HFFc6 (cell line): ENCODE measurements around the gene PRND. TPM values are rescaled to one million over a fixed set of nuclear protein-coding genes. Genes with fewer than 3 reads are reported as not detected.
"Not testable (repeated sequence)": the region's sequence is repeated elsewhere in the genome, so short reads cannot be mapped to it uniquely, and the experiment has no call there.

ENCODE experiments used
- DNase-seq: peaks from one replicate; pipeline ENCODE4 v3.0.0-alpha.2; 2018
- H3K27ac Mint-ChIP-seq: 2 replicates; pipeline ENCODE4 v1.8.0; 2020; ENCODE audit warnings: mild to moderate bottlenecking, mixed read lengths
- H3K27me3 Mint-ChIP-seq: 2 replicates; pipeline ENCODE4 v1.8.0; 2021; ENCODE audit warnings: mild to moderate bottlenecking, moderate library complexity, mixed read lengths; ENCODE audit not compliant: insufficient read depth
- H3K36me3 Mint-ChIP-seq: 2 replicates; pipeline ENCODE4 v1.8.0; 2021; ENCODE audit warnings: low read depth, mixed read lengths
- H3K4me1 Mint-ChIP-seq: 2 replicates; pipeline ENCODE4 v1.8.0; 2020; ENCODE audit warnings: low read depth, mixed read lengths
- H3K4me3 Mint-ChIP-seq: 2 replicates; pipeline ENCODE4 v1.8.0; 2020; ENCODE audit warnings: mild to moderate bottlenecking, moderate library complexity, mixed read lengths
- H3K9me3 Mint-ChIP-seq: 2 replicates; pipeline ENCODE4 v1.8.0; 2020; ENCODE audit warnings: mild to moderate bottlenecking, mixed read lengths
- total RNA-seq, 6 experiments: library from RNA; stranded (reverse); fragmentation: NEBNext Ultra II Directional; extraction: Animal tissue kit (Norgen Biotek cat#: 25700); gene quantifications; 2 replicates in 1 of 6; 3 replicates in 5 of 6; pipeline ENCODE4 v1.2.3, GENCODE V29; 2021
- TF ChIP-seq, protein P1 (sequence below): fragments of 200-600 bp; sonication (generic); IDR thresholded peaks from 2 replicates; pipeline ENCODE4 v1.5.0; 2021; ENCODE audit warnings: antibody characterized with exemption, mild to moderate bottlenecking

Gene PRND
- total RNA-seq, 6 experiments from 2014 or later: 0.31 to 0.62 (median 0.49) TPM

DNA sequence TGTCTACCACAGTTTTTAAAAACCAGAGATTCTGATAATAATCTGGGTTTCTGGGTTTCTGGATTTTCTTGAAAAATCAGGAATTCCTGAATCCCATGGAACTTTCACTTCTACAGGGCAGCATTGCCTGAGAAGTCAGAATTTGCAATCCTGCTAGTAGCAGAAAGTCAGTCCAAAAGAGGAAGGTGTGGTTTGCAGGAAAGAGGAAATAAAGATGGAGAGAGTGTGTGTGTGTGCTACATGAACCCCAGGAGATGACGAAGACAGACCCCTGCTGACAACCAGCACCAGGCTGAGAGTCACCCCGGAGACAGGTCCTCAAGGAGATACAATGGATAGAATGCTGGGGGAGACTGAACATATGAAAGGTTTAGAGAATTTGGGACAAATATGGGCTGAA is 44.9 kb downstream of the PRND start:
- Mint-ChIP-seq H3K27me3 (peaks cover 3% of the 10 kb centered on the region), H3K9me3 (peaks cover 9% of the 10 kb centered on the region), H3K36me3 (peaks cover 10% of the 10 kb centered on the region), H3K4me3 (no peak overlapping the region), H3K4me1 (peaks cover 7% of the 10 kb centered on the region), H3K27ac (no peak overlapping the region)
- TF ChIP-seq, protein P1, sequence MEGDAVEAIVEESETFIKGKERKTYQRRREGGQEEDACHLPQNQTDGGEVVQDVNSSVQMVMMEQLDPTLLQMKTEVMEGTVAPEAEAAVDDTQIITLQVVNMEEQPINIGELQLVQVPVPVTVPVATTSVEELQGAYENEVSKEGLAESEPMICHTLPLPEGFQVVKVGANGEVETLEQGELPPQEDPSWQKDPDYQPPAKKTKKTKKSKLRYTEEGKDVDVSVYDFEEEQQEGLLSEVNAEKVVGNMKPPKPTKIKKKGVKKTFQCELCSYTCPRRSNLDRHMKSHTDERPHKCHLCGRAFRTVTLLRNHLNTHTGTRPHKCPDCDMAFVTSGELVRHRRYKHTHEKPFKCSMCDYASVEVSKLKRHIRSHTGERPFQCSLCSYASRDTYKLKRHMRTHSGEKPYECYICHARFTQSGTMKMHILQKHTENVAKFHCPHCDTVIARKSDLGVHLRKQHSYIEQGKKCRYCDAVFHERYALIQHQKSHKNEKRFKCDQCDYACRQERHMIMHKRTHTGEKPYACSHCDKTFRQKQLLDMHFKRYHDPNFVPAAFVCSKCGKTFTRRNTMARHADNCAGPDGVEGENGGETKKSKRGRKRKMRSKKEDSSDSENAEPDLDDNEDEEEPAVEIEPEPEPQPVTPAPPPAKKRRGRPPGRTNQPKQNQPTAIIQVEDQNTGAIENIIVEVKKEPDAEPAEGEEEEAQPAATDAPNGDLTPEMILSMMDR: no peak
- no peak for DNase-seq

DNA sequence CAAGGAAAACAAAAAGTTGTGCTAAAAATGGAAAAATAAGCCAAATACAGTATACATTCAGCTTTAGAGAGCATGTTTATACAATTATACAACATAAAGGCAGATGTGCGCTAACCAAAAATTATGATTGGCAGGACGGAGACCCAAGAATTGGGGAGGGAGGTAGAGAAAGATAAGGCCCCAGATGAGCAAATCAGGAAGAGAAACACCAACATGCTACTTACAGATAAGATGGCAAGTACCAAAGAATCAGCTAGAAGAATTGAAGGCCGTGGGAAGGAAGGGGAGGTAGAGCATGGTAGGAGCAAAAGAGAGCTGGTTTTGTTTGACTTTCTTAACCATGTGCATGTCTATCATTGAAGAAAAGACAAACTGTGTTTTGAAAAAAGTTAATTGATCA is 45.4 kb downstream of the PRND start:
- Mint-ChIP-seq H3K4me3 (no peak overlapping the region), H3K27me3 (peaks cover 3% of the 10 kb centered on the region), H3K36me3 (peaks cover 15% of the 10 kb centered on the region), H3K4me1 (peaks cover 3% of the 10 kb centered on the region), H3K27ac (no peak overlapping the region), H3K9me3 (peaks cover 14% of the 10 kb centered on the region)
- DNase-seq: no peak
- TF ChIP-seq, protein P1: no peak

DNA sequence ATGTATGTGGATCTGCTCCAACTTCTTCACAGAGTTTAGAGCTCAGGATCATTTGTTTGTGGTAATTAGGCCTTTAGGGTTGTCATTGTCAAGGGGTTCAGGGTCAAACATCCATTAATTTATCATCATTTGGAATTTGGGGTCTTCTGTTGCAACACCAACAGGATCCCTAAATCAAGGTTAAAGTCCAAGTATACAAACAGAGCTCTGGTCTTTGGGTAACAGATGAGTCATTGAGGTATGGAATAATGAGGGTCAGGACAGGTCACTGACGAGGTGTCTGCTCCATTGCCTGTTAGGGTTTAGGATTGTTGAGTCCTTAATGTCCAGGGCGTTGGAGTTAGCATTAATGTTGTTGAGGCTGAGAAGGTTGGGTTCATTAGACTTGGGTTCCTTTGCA is 47.6 kb downstream of the PRND start:
- TF ChIP-seq, protein P1: no peak

DNA sequence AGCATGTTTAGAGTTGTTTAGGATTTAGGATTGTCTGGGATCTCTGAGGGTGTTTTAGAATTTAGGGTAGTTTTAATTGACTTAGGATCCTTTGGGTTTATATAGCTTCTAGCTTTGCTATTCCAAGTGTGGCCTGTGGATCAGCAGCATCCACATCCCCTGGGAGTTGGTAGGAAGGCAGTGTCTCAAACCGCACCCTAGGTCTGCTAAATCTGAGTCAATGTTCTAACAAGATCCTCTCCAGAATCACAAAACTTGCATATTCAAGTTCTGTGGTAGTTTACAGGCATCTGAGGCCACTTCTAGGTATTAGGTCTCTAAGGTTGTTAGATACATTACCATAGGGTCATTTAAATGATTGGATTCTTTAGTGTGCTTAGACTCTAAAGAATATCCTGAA is 48.3 kb downstream of the PRND start:
- TF ChIP-seq, protein P1: no peak
- DNase-seq: no peak
- Mint-ChIP-seq H3K9me3 (peaks cover 24% of the 10 kb centered on the region), H3K27me3 (peaks cover 9% of the 10 kb centered on the region), H3K36me3 (peaks cover 18% of the 10 kb centered on the region), H3K4me1 (no peaks in the 10 kb centered on the region), H3K27ac (no peak overlapping the region), H3K4me3 (no peak overlapping the region)

More for the DNA sequence above, 47.6 kb downstream of the PRND start:
- Mint-ChIP-seq H3K4me3 (no peak overlapping the region), H3K36me3 (peaks cover 18% of the 10 kb centered on the region), H3K27ac (no peak overlapping the region), H3K9me3 (peaks cover 24% of the 10 kb centered on the region), H3K27me3 (peaks cover 11% of the 10 kb centered on the region), H3K4me1 (no peaks in the 10 kb centered on the region)
- DNase-seq: no peak

DNA sequence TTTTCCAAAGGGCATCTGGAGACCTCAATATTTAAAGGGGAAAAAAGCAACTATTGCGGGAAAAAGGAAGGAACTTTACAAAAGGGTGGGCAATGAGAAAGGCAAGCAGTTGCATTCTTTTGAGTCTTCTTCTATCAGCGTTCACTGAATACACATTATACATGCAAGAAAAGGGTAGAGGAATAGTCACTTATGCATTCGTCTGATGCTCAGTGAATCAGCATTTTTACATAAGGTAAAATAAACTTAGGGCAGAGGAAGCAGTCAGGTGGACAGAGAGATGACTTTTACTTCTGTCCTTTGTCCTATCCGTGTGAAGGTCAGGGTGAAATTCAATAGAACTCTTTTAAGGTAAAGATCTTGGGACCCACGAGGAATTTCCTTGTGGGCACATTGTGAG is 49.3 kb downstream of the PRND start:
- no peak overlapping the region for H3K27ac Mint-ChIP-seq
- peaks cover 18% of the 10 kb centered on the region for H3K36me3 Mint-ChIP-seq
- no peaks in the 10 kb centered on the region for H3K4me1 Mint-ChIP-seq
- no peak for DNase-seq
- peaks cover 9% of the 10 kb centered on the region for H3K27me3 Mint-ChIP-seq
- no peak overlapping the region for H3K4me3 Mint-ChIP-seq
- H3K9me3 Mint-ChIP-seq: peaks cover 24% of the 10 kb centered on the region
- TF ChIP-seq, protein P1: no peak

DNA sequence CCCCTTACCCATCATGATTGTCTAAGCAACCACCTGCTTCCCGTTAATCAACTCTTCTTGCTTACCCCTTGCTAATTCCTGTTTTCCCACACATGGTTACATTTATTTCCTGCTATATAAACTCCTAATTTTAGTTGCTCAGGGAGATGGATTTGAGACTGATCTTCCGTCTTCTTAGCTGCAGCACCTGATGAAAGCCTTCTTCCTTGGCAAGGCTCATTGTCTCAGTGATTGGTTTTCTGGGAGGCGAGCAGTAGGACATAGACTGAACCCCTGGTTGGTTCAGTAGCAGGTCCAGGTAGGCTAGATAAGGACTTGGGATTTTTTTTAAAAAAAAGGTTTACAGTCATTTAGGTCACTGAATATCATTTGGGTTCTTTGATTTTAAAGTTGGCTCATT is 50.4 kb downstream of the PRND start:
- no peak for DNase-seq
- no peak overlapping the region for H3K4me3 Mint-ChIP-seq
- H3K9me3 Mint-ChIP-seq: peaks cover 24% of the 10 kb centered on the region
- no peak overlapping the region for H3K27ac Mint-ChIP-seq
- no peaks in the 10 kb centered on the region for H3K4me1 Mint-ChIP-seq
- TF ChIP-seq, protein P1: no peak
- H3K27me3 Mint-ChIP-seq: peaks cover 9% of the 10 kb centered on the region
- H3K36me3 Mint-ChIP-seq: peaks cover 18% of the 10 kb centered on the region

DNA sequence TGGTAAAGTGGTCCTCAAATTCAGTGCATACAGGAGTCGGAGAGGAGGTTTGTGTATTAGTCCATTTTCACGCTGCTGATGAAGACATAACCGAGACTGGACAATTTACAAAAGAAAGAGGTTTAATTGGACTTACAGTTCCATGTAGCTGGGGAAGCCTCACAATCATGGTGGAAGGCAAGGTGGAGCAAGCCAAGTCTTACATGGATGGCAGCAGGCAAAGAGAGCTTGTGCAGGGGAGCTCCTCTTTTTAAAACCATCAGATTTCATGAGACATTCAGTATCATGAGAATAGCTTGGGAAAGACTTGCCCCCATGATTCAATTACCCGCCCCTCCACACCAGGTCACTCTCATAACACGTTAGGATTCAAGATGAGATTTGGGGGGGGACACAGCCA is 51.3 kb downstream of the PRND start:
- peaks cover 24% of the 10 kb centered on the region for H3K9me3 Mint-ChIP-seq
- not testable (repeated sequence) for H3K27me3 Mint-ChIP-seq, H3K27ac Mint-ChIP-seq, H3K4me3 Mint-ChIP-seq, H3K4me1 Mint-ChIP-seq, DNase-seq
- peaks cover 18% of the 10 kb centered on the region for H3K36me3 Mint-ChIP-seq
